Stomach (tissue), 4 donors: Measurements from ENCODE around the gene KEAP1.

Source experiments
- CTCF ChIP-seq, 7 experiments: fragments of 450-650 bp in 4 of 7; fragments of 200-600 bp in 3 of 7; sonication (generic) in 3 of 7; IDR thresholded peaks; one replicate each; pipeline ENCODE4 v1.5.1; 2016 to 2019; ENCODE audit warnings: antibody characterized with exemption in 7 of 7, control low read depth in 2 of 7, mild to moderate bottlenecking in 1 of 7
- EP300 ChIP-seq: sonication (generic); formaldehyde crosslinking; IDR thresholded peaks from one replicate; pipeline ENCODE4 v1.6.1; 2017; ENCODE audit warnings: antibody characterized with exemption
- POLR2A ChIP-seq, 4 donors: fragments of 450-650 bp; IDR thresholded peaks; one replicate each; pipeline ENCODE4 v1.6.1; 2016; ENCODE audit warnings: antibody characterized with exemption in 4 of 4, control low read depth in 2 of 4, mild to moderate bottlenecking in 1 of 4, moderate library complexity in 1 of 4

DNA sequence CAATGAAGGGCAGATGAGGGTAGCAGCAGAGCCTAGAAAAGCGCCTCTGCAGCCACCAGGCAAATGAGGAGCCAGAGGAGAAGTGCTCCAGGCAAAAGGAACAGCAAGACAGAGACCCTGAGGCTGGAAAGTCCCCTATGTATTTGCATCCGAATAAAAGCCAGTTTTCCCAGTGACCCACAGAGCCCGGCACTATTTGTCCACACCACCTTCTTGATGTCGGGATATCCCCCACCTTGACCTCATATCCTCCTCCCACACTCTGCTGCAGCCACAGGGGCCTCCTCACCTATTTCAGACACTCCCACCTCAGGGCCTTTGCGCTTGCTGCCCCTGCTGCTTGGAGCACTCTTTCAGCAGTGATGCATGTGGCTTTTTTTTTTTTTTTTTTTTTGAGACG is 47.2 kb upstream of the KEAP1 start:
- TF ChIP-seq POLR2A (IDR thresholded peaks at IDR 0.05) (no peak), CTCF (IDR thresholded peaks at IDR 0.05) (no peak), EP300 (no peak)
